CD8-positive, alpha-beta memory T cell (primary cell): ENCODE measurements around the gene C5AR2. TPM values are rescaled to one million over a fixed set of nuclear protein-coding genes. Genes with fewer than 3 reads are reported as not detected.
A peak's percentile ranks its signal among the peaks of the same experiment; 100 is the strongest.

Source experiments
- CTCF ChIA-PET: fragments of 350-600 bp; sonication (Branson Sonifier 250); formaldehyde crosslinking; loops from one replicate; lab custom pipeline; 2021; ENCODE audit warnings: antibody characterized with exemption; lab: Charles Lee
- POLR2A ChIA-PET: fragments of 350-600 bp; sonication (Branson Sonifier 250); formaldehyde crosslinking; loops from one replicate; lab custom pipeline; 2021; ENCODE audit warnings: antibody characterized with exemption; lab: Charles Lee
- DNase-seq, 5 donors: peaks; one replicate each; pipeline versions ENCODE4 v3.0.0 to v3.0.0-alpha.2; 2020 to 2022; ENCODE audit warnings: mixed read lengths in 1 of 5
- H3K27ac ChIP-seq: one replicate; pipeline ENCODE4 v1.7.0; 2013; ENCODE audit warnings: low read depth, mild to moderate bottlenecking, low read length, moderate library complexity
- H3K27me3 ChIP-seq: 2 replicates; pipeline ENCODE4 v1.7.0; 2013; ENCODE audit warnings: low read length, mild to moderate bottlenecking; ENCODE audit not compliant: insufficient read depth, poor library complexity, severe bottlenecking
- H3K36me3 ChIP-seq: 2 replicates; pipeline ENCODE4 v1.7.0; 2013; ENCODE audit warnings: mild to moderate bottlenecking, low read length, moderate library complexity; ENCODE audit not compliant: insufficient read depth
- H3K4me1 ChIP-seq: 2 replicates; pipeline ENCODE4 v1.7.0; 2013; ENCODE audit warnings: mild to moderate bottlenecking, low read length, moderate library complexity; ENCODE audit not compliant: insufficient read depth
- H3K4me3 ChIP-seq: 2 replicates; pipeline ENCODE4 v1.7.0; 2013; ENCODE audit warnings: mild to moderate bottlenecking, low read length
- H3K9me3 ChIP-seq: 2 replicates; pipeline ENCODE4 v1.7.0; 2013; ENCODE audit warnings: mild to moderate bottlenecking, low read length
- H3K27ac Mint-ChIP-seq, 8 donors: one replicate each; pipeline ENCODE4 v1.8.0; 2020 to 2021; ENCODE audit warnings: mixed read lengths in 8 of 8, mild to moderate bottlenecking in 6 of 8, inconsistent platforms in 3 of 8, moderate library complexity in 3 of 8
- H3K27me3 Mint-ChIP-seq, 2 donors: one replicate each; pipeline ENCODE4 v1.8.0; 2020 to 2021; ENCODE audit warnings: mixed read lengths in 2 of 2, mild to moderate bottlenecking in 1 of 2, moderate library complexity in 1 of 2
- H3K36me3 Mint-ChIP-seq, 3 donors: one replicate each; pipeline ENCODE4 v1.8.0; 2020 to 2021; ENCODE audit warnings: mixed read lengths in 3 of 3, inconsistent platforms in 1 of 3, mild to moderate bottlenecking in 1 of 3
- H3K4me1 Mint-ChIP-seq, 3 donors: one replicate each; pipeline ENCODE4 v1.8.0; 2020 to 2021; ENCODE audit warnings: mixed read lengths in 3 of 3, inconsistent platforms in 1 of 3, mild to moderate bottlenecking in 1 of 3
- H3K4me3 Mint-ChIP-seq, 7 donors: one replicate each; pipeline ENCODE4 v1.8.0; 2020 to 2021; ENCODE audit warnings: mixed read lengths in 7 of 7, mild to moderate bottlenecking in 6 of 7, moderate library complexity in 4 of 7, inconsistent platforms in 2 of 7
- H3K9me3 Mint-ChIP-seq, 5 donors: one replicate each; pipeline ENCODE4 v1.8.0; 2020 to 2022; ENCODE audit warnings: mixed read lengths in 5 of 5, mild to moderate bottlenecking in 3 of 5, moderate library complexity in 2 of 5, inconsistent platforms in 1 of 5
- polyA plus RNA-seq: library from polyadenylated mRNA; unstranded; fragments of 300-500 nt; fragmentation: Illumina TruSeq; gene quantifications from one replicate; pipeline ENCODE4 v1.2.3, GENCODE V29; 2021
- total RNA-seq, 2 experiments: library from RNA; stranded (reverse); gene quantifications; one replicate each; pipeline ENCODE4 v1.2.3, GENCODE V29; 2021

The C5AR2 gene
- total and polyA plus RNA-seq, 3 experiments from 2014 or later: 0.06 to 0.22 (median 0.07) TPM

DNA sequence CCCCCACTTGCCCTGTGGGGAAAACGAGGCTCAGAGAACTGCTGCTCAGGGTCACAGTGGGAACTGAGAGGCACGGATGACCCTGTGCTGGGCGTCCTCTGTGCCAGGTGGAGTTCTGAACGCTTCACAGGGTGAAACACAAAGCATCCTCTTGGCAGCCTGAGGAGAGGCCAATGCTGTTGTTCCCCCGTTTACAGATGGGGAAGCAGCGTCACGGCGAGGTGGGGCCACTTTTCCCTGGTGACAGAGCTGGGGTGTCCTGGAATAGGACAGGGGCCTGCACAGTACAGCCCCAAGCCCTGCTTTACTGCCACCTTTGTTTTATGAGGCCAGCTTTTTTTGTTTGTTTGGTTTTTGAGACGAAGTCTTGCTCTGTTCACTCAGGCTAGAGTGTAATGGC lies 39.3 kb downstream of the C5AR2 start:
- Histone ChIP-seq H3K27ac (no peak overlapping the region), H3K9me3 (no peaks in the 10 kb centered on the region), H3K36me3 (peaks cover 10% of the 10 kb centered on the region), H3K4me3 (no peak overlapping the region), H3K4me1 (no peaks in the 10 kb centered on the region), H3K27me3 (no peaks in the 10 kb centered on the region)
- Mint-ChIP-seq H3K36me3 (peaks cover 6 to 74% (median 8%) of the 10 kb centered on the region in 3 donors), H3K27me3 (no peaks in the 10 kb centered on the region), H3K4me1 (peaks cover 0 to 2% (median 0%) of the 10 kb centered on the region in 3 donors), H3K27ac (no peak overlapping the region), H3K4me3 (no peak overlapping the region), H3K9me3 (no peaks in the 10 kb centered on the region)
- ChIA-PET POLR2A (no interaction called here), CTCF (interaction anchor here (1.2 to 1.3 kb wide), 3 partner anchors 20 to 24 kb away, joined by 3 to 5 read pairs (median 3); partner anchors contain the start of gene DHX34)
- no peak for DNase-seq

DNA sequence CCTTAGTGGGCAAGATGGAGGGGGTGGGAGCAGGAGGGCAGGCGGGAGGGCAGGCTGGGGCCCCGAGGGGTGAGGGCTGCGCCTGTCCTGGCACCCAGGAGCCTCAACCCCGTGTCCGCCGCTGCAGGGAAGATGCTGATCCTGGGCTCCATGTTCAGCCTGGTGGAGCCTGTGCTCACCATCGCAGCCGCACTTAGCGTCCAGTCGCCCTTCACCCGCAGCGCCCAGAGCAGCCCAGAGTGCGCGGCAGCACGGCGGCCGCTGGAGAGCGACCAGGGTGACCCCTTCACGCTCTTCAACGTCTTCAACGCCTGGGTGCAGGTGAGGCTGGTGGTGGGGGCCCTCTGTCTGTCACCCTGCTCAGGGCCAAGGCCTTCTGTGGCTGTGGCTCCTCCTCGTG lies 40.6 kb downstream of the C5AR2 start:
- no peak for DNase-seq
- Histone ChIP-seq H3K4me1 (no peaks in the 10 kb centered on the region), H3K4me3 (no peak overlapping the region), H3K27ac (no peak overlapping the region), H3K9me3 (no peaks in the 10 kb centered on the region), H3K27me3 (no peaks in the 10 kb centered on the region), H3K36me3 (peaks cover 10% of the 10 kb centered on the region)
- peaks cover 3 to 75% (median 5%) of the 10 kb centered on the region in 3 donors for H3K36me3 Mint-ChIP-seq
- H3K9me3 Mint-ChIP-seq: no peaks in the 10 kb centered on the region
- no peaks in the 10 kb centered on the region for H3K4me1 Mint-ChIP-seq
- no peak overlapping the region for H3K4me3 Mint-ChIP-seq
- POLR2A ChIA-PET: no interaction called here
- no peak overlapping the region for H3K27ac Mint-ChIP-seq
- no peaks in the 10 kb centered on the region for H3K27me3 Mint-ChIP-seq
- CTCF ChIA-PET: interaction anchor here (1.2 kb wide), 1 partner anchor 23 kb away, joined by 3 read pairs; the partner anchor contains the start of gene DHX34

DNA sequence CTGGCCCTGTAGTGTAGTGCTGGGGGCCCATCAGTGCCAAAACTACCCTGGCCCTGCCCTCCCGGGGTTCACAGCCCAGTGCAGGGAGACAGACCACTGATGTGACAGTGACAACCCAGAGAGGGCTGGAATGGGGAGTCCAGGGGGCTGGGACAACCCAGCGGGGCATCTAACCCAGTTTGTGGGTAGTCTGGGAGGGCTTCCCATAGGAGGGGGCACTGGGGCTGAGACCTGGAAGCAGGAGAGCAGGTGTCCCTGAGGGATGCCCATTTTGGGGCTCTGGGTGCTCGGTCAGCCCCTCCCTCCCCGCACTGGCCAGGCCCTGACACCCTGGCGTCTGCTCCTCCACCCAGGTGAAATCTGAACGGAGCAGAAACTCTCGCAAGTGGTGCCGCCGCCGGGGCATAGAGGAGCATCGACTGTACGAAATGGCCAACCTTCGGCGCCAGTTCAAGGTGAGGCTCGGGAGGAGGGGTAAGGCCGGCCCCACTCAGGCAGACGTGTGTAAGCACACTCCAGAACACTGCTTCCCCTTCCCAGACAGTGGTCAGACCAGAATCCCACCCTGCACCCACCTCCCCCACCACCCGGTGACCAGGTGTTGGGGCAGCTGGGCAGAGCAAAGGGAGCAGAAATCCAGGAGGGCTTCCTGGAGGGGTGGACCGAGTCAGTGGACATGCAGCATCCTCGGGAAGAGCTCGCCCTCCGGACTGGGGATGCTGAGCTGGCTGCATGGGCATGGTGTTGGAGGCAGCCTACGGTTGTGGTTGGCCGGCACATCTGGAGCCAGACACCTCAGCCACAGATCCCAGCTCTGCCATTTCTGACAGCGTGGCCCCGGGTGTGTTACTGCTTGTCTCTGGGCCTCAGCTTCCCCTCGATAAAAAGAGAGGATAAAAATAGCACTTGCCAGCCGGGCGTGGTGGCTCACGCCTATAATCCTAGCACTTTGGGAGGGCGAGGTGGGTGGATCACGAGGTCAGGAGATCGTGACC lies 41.6 kb downstream of the C5AR2 start:
- no peak overlapping the region for H3K4me3 ChIP-seq
- ChIA-PET POLR2A (interaction anchor here (1.1 kb wide), 1 partner anchor 12 kb away, joined by 3 read pairs; no protein-coding TSS in a partner anchor), CTCF (interaction anchor here (0.9 to 1.7 kb wide), 2 partner anchors 18 to 25 kb away, joined by 5 to 8 read pairs; partner anchors contain the start of gene DHX34)
- Mint-ChIP-seq H3K9me3 (no peaks in the 10 kb centered on the region), H3K27me3 (no peaks in the 10 kb centered on the region), H3K27ac (peak overlapping the region in 1 of 8 donors; percentile 9), H3K36me3 (peaks cover 3 to 79% (median 5%) of the 10 kb centered on the region in 3 donors), H3K4me1 (no peaks in the 10 kb centered on the region), H3K4me3 (no peak overlapping the region)
- H3K36me3 ChIP-seq: peaks cover 10% of the 10 kb centered on the region
- H3K9me3 ChIP-seq: no peaks in the 10 kb centered on the region
- DNase-seq: no peak
- H3K27ac ChIP-seq: no peak overlapping the region
- no peaks in the 10 kb centered on the region for H3K27me3 ChIP-seq
- H3K4me1 ChIP-seq: no peaks in the 10 kb centered on the region

DNA sequence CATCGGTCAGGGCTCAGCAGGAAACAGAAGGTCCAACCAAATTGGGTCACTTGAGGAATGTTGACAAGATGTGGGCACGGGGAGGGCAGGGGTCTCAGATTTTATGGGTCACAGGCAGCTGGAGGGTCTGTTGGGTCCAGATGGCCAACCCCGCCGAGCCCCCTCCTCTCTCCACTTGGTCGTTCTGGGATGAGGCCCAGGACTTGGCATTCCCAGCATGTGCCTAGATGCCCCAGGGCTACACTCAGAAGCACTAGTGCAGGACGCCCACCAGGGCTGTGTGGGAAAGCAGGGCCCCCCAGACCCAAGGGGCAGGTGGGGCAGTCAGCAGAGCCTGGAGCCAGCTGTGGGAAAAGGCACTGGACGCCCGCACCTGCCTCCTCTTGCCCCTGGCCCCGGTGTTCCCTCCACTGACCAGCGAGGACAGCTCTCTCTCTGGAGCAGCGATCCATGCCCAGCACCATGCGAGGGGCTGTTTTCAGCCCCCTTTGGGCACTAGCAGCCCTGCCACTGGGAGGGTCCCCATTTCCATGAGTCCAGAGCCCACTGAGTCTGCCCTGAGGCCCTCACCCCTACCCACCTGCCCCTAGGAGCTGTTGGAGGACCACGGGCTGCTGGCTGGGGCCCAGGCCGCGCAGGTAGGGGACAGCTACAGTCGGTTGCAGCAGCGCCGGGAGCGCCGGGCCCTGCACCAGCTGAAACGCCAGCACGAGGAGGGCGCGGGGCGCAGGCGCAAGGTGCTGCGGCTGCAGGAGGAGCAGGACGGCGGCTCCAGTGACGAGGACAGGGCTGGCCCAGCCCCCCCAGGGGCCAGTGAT lies 43.1 kb downstream of the C5AR2 start:
- H3K4me3 ChIP-seq: no peak overlapping the region
- Mint-ChIP-seq H3K4me3 (no peak overlapping the region), H3K9me3 (no peaks in the 10 kb centered on the region), H3K36me3 (peaks cover 0 to 74% (median 2%) of the 10 kb centered on the region in 3 donors), H3K27me3 (no peaks in the 10 kb centered on the region), H3K27ac (no peak overlapping the region), H3K4me1 (peaks cover 0 to 3% (median 0%) of the 10 kb centered on the region in 3 donors)
- DNase-seq: no peak
- no peaks in the 10 kb centered on the region for H3K9me3 ChIP-seq
- H3K27me3 ChIP-seq: no peaks in the 10 kb centered on the region
- CTCF ChIA-PET: interaction anchor here (1.7 kb wide), 1 partner anchor 16 kb away, joined by 8 read pairs; no protein-coding TSS in a partner anchor
- H3K27ac ChIP-seq: no peak overlapping the region
- H3K4me1 ChIP-seq: no peaks in the 10 kb centered on the region
- POLR2A ChIA-PET: no interaction called here
- peaks cover 13% of the 10 kb centered on the region for H3K36me3 ChIP-seq

DNA sequence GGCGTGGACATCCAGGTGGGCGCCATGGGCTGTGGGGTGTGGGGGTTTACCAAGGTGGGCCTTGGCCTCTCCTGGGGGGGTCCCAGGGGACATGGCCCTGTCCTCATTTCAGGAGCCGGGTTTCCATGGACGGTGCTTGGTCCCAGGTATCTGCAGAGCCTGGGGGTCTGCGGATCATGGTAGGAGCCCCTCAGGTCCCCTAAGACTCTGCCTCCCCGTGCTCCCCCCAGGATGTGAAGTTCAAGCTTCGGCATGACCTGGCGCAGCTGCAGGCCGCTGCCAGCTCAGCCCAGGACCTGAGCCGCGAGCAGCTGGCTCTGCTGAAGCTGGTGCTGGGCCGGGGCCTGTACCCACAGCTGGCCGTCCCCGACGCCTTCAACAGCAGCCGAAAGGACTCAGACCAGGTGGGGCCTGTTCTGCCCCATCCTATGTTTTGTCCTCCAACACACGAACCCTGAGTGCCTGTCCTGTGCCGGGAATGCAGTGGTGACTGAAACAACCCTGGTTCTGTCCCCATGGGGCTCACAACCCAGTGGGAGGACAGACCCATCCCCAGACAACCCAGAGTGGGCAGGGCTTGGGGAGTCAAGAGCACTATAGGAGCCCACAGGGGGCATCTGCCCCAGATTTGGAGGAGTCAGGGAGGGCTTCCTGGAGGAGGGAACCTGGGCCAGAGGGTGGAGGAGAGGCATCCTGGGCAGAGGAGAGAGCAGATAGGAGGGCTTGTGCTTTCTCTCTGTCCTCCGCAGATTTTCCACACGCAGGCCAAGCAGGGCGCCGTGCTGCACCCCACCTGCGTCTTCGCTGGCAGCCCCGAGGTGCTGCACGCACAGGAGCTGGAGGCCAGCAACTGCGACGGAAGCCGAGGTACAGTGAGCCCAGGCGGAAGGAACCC lies 44.0 kb downstream of the C5AR2 start:
- no peaks in the 10 kb centered on the region for H3K9me3 ChIP-seq
- no peak for DNase-seq
- ChIA-PET POLR2A (no interaction called here), CTCF (no interaction called here)
- H3K4me3 ChIP-seq: no peak overlapping the region
- no peaks in the 10 kb centered on the region for H3K27me3 ChIP-seq
- no peak overlapping the region for H3K27ac ChIP-seq
- Mint-ChIP-seq H3K36me3 (peaks cover 0 to 78% (median 4%) of the 10 kb centered on the region in 3 donors), H3K9me3 (no peaks in the 10 kb centered on the region), H3K27ac (no peak overlapping the region), H3K4me1 (peaks cover 0 to 9% (median 3%) of the 10 kb centered on the region in 3 donors), H3K27me3 (no peaks in the 10 kb centered on the region), H3K4me3 (no peak overlapping the region)
- H3K4me1 ChIP-seq: peaks cover 3% of the 10 kb centered on the region
- H3K36me3 ChIP-seq: peaks cover 21% of the 10 kb centered on the region

DNA sequence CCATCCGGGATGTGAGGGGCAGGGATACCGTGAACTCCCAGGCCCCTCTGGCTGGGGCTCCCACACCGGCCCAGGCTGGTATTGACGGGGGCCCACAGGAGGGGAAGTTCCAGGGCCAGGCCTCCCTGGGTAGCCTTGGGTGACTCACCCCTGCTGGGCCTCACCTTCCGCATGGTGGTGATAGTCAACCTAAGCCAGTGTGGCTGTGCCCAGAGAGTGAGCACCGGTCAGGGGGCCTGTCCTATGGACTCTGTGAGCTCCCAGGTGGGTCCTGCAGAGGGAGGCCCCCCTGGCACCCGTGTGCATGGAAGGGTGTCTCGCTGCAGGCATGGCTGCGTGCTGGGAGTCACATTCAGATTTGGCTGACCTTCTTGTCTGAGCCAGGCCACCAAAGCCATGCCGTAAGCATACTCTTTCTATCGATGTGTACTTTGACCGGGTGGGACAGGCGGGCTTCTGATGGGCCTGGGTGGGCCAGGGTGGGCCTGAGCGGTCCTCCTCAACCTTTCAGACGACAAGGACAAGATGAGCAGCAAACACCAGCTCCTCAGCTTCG lies 44.7 kb downstream of the C5AR2 start:
- peak overlapping the region in 1 of 7 donors; percentile 32 for H3K4me3 Mint-ChIP-seq
- H3K9me3 Mint-ChIP-seq: no peaks in the 10 kb centered on the region
- Histone ChIP-seq H3K4me1 (peaks cover 10% of the 10 kb centered on the region), H3K4me3 (no peak overlapping the region), H3K36me3 (peaks cover 25% of the 10 kb centered on the region), H3K27me3 (no peaks in the 10 kb centered on the region), H3K9me3 (no peaks in the 10 kb centered on the region), H3K27ac (no peak overlapping the region)
- peak overlapping the region in 1 of 8 donors; percentile 75 for H3K27ac Mint-ChIP-seq
- no peak for DNase-seq
- POLR2A ChIA-PET: no interaction called here
- CTCF ChIA-PET: no interaction called here
- H3K36me3 Mint-ChIP-seq: peaks cover 3 to 80% (median 8%) of the 10 kb centered on the region in 3 donors
- H3K4me1 Mint-ChIP-seq: peaks cover 6 to 17% (median 8%) of the 10 kb centered on the region in 3 donors
- H3K27me3 Mint-ChIP-seq: no peaks in the 10 kb centered on the region

DNA sequence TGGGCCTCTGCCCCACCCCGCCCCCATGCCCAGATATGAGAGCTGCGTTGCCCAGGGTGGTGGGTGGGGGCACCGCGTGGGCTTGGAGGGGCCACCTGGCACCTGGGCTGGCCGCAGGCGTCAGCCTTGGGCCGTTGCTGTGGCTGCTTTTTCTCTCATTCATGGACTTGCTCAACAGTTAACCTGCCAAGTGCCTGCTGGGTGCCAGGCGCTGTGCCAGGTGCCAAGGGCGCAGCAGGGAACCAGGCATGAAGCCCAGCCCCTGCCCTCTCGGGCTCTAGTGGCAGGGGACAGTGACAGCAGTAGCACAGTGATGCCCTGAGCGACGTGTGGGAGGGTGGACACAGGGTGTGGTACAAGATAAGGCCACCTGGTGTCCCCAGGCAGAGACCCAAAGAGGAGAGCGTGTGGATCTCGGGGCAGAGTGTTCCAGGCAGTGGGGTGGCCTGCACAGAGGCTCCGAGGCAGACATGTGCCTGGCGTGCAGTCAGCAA lies 45.3 kb downstream of the C5AR2 start:
- H3K36me3 ChIP-seq: peaks cover 21% of the 10 kb centered on the region
- POLR2A ChIA-PET: no interaction called here
- H3K9me3 ChIP-seq: no peaks in the 10 kb centered on the region
- no peaks in the 10 kb centered on the region for H3K27me3 Mint-ChIP-seq
- H3K4me3 Mint-ChIP-seq: no peak overlapping the region
- no peaks in the 10 kb centered on the region for H3K9me3 Mint-ChIP-seq
- peaks cover 11 to 22% (median 14%) of the 10 kb centered on the region in 3 donors for H3K4me1 Mint-ChIP-seq
- no peak overlapping the region for H3K27ac ChIP-seq
- H3K4me3 ChIP-seq: no peak overlapping the region
- peaks cover 16% of the 10 kb centered on the region for H3K4me1 ChIP-seq
- peak overlapping the region in 2 of 8 donors; percentile 79 to 93 for H3K27ac Mint-ChIP-seq
- no peak for DNase-seq
- H3K36me3 Mint-ChIP-seq: peaks cover 3 to 79% (median 10%) of the 10 kb centered on the region in 3 donors
- CTCF ChIA-PET: interaction anchor here (1.6 kb wide), 1 partner anchor 28 kb away, joined by 6 read pairs; the partner anchor contains the start of gene DHX34
- no peaks in the 10 kb centered on the region for H3K27me3 ChIP-seq
